Measurements from ENCODE around the gene CALN1. TPM values are rescaled to one million over a fixed set of nuclear protein-coding genes. Genes with fewer than 3 reads are reported as not detected.
A peak's percentile ranks its signal among the peaks of the same experiment; 100 is the strongest.

The CALN1 gene
- total and polyA plus RNA-seq, 2 of the 8 experiments (the other 6 are each of a cell fraction or from before 2014, with no cell fraction given): 6.4 to 15.2 TPM

DNA sequence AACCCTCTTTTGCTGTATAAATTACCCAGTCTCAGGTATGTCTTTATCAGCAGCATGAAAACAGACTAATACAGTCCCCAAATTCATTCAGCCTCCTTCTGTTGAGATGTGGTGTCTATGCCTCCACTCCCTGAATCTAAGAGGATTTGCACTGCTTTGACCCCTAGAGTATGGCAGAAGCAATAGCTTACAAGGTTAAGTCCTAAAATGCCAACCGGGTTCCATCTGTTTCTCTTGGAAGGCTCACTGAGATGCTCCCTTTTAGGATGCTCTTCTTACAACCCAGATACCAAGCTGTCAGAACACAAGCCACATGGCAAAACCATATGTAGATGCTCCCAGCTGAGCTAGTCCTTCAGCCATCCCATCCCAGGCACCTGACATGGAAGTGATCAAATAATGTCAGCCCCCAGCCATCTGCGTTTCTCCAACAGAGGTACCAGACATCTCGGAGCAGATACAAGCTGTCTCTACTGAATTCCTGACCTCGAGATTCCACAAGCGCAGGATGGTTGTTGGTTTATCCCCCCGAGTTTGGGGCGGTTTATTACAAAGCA, 20.2 kb downstream of the CALN1 start:
- no peak overlapping the region for H2BK15ac ChIP-seq (ENCODE audit: low read length)
- H3K4ac ChIP-seq (replicated peaks; ENCODE audit: insufficient read length, low read depth, low read length): no peak overlapping the region
- no peak overlapping the region for H2BK12ac ChIP-seq (ENCODE audit: low read depth, low read length)
- no peak overlapping the region for H3K27ac ChIP-seq (ENCODE audit: low read depth, low read length)
- no peaks in the 10 kb centered on the region; the same call in 1 of the 2 replicates for H3K23me2 ChIP-seq (ENCODE audit: low read depth, low read length)
- CTCF ChIA-PET (ENCODE audit: partially characterized antibody): interaction anchor here (0.6 to 1.4 kb wide), 3 partner anchors 18 to 302 kb away, joined by 3 to 4 read pairs (median 3); no protein-coding TSS in a partner anchor
- no peak overlapping the region for H3K9ac ChIP-seq (replicated peaks in 1 of 4; ENCODE audit: extremely low read depth in 1 of 4, low read depth in 3 of 4, low read length in 3 of 4)
- no peak overlapping the region for H2AK5ac ChIP-seq (ENCODE audit: low read depth, low read length)
- no peak overlapping the region for H3K18ac ChIP-seq (ENCODE audit: extremely low read depth, low read length)
- DNase-seq (ENCODE audit: low read depth in 1 of 2, low spot score in 2 of 2) (peak in 1 of 2 experiments; percentile 1), FAIRE-seq (no peak)
- no peak overlapping the region for H3K4me2 ChIP-seq (ENCODE audit: insufficient read depth in 1 of 2, low read depth in 2 of 2, low read length in 2 of 2)
- no peaks in the 10 kb centered on the region for H3K4me1 ChIP-seq (replicated peaks in 1 of 4; ENCODE audit: control insufficient read depth in 3 of 4, insufficient read depth in 4 of 4, low read length in 3 of 4)
- H2AFZ ChIP-seq (ENCODE audit: low read length): no peak overlapping the region
- H2BK5ac ChIP-seq (ENCODE audit: low read depth, low read length): no peak overlapping the region
- no peaks in the 10 kb centered on the region for H3K9me3 ChIP-seq (ENCODE audit: insufficient read depth in 2 of 2, low read depth in 1 of 2, low read length in 1 of 2)
- H3K36me3 ChIP-seq (ENCODE audit: control insufficient read depth in 2 of 4, insufficient read depth in 4 of 4, low read length in 3 of 4): no peaks in the 10 kb centered on the region
- H3K56ac ChIP-seq (replicated peaks; ENCODE audit: insufficient read length, low read depth, low read length): no peak overlapping the region
- H3K79me2 ChIP-seq (ENCODE audit: control insufficient read depth in 1 of 2, insufficient read depth in 2 of 2, low read length in 2 of 2): no peaks in the 10 kb centered on the region
- TF ChIP-seq SP1 (IDR thresholded peaks at IDR 0.05; ENCODE audit: low read depth, low read length) (no peak), ATF2 (IDR thresholded peaks at IDR 0.05; ENCODE audit: low read length) (no peak), SAP30 (IDR thresholded peaks at IDR 0.05; ENCODE audit: insufficient read depth, insufficient replicate concordance, low read length) (no peak), SIRT6 (IDR thresholded peaks at IDR 0.05; ENCODE audit: low read length) (no peak), KDM1A (IDR thresholded peaks at IDR 0.05; ENCODE audit: borderline replicate concordance, low read length) (no peak), SP4 (IDR thresholded peaks at IDR 0.05; ENCODE audit: low read length) (no peak)
- H3K14ac ChIP-seq (ENCODE audit: insufficient read length): no peak overlapping the region
- no peak overlapping the region for H2BK20ac ChIP-seq (ENCODE audit: low read length)
- no peaks in the 10 kb centered on the region for H3K27me3 ChIP-seq (replicated peaks in 1 of 4; ENCODE audit: control insufficient read depth in 3 of 4, extremely low read depth in 1 of 4, insufficient read depth in 3 of 4, low read length in 3 of 4)
- POLR2A ChIA-PET (ENCODE audit: partially characterized antibody): no interaction called here
- no peaks in the 10 kb centered on the region for H4K20me1 ChIP-seq (replicated peaks in 1 of 2; ENCODE audit: control insufficient read depth in 1 of 2, insufficient read depth in 2 of 2, low read length in 2 of 2)
- no peak overlapping the region for H4K5ac ChIP-seq (ENCODE audit: insufficient read length, low read depth, low read length)
- H2BK120ac ChIP-seq (replicated peaks; ENCODE audit: low read depth, low read length): no peak overlapping the region
- H4K8ac ChIP-seq (ENCODE audit: extremely low read depth, insufficient read depth, low read length): no peak overlapping the region
- WGBS, 2 experiments (ENCODE audit: extremely low coverage in 1 of 2, insufficient coverage in 1 of 2, insufficient read length in 1 of 2, insufficient replicate concordance in 2 of 2, low coverage in 1 of 2, low lambda C conversion rate in 2 of 2, missing lambda C conversion rate in 1 of 2): 90% methylated on average over 7 of the region's 7 CpGs; no CpG with 5 or more reads in 1 of the 2 experiments
- H3K23ac ChIP-seq (ENCODE audit: insufficient read length): no peak overlapping the region
- H3K79me1 ChIP-seq (ENCODE audit: low read depth, low read length): no peaks in the 10 kb centered on the region
- no peak overlapping the region for H4K91ac ChIP-seq (replicated peaks; ENCODE audit: insufficient read length, low read length)
- no peak overlapping the region for H3K4me3 ChIP-seq (ENCODE audit: extremely low read depth in 1 of 4, insufficient read depth in 2 of 4, low read depth in 3 of 4, low read length in 4 of 4)

Measured in H1 (cell line).